PFSK-1 (cell line): ENCODE results near the gene RPL35.

Experiments used
- POLR2AphosphoS5 ChIP-seq: IDR thresholded peaks from 2 replicates; pipeline ENCODE4 v1.6.1; 2012; ENCODE audit warnings: low read depth, mild to moderate bottlenecking, control low read depth, low read length, moderate library complexity
- TAF1 ChIP-seq: IDR thresholded peaks from 2 replicates; pipeline ENCODE4 v1.6.1; 2012; ENCODE audit warnings: low read length, control low read depth, borderline replicate concordance; ENCODE audit not compliant: insufficient read depth

- TF ChIP-seq POLR2AphosphoS5 (no peak), TAF1 (no peak)
Observed at GRCh38 chr9:124831642-124832364, 30.0 kb downstream of the RPL35 start.
